Osteocyte (in vitro differentiated cells): Measurements from ENCODE around the gene GTPBP1. TPM values are rescaled to one million over a fixed set of nuclear protein-coding genes. Genes with fewer than 3 reads are reported as not detected.

Source experiments
- DNase-seq: peaks from one replicate; pipeline ENCODE4 v3.0.0; 2021; ENCODE audit warnings: mixed read lengths; ENCODE audit not compliant: unreplicated experiment; ENCODE audit errors: extremely low spot score
- H3K27ac Mint-ChIP-seq: one replicate; pipeline ENCODE4 v1.8.0; 2021; ENCODE audit warnings: mild to moderate bottlenecking, mixed read lengths; ENCODE audit not compliant: unreplicated experiment
- H3K27me3 Mint-ChIP-seq: one replicate; pipeline ENCODE4 v1.8.0; 2021; ENCODE audit warnings: mixed read lengths; ENCODE audit not compliant: unreplicated experiment
- H3K36me3 Mint-ChIP-seq: one replicate; pipeline ENCODE4 v1.8.0; 2021; ENCODE audit warnings: mixed read lengths; ENCODE audit not compliant: unreplicated experiment
- H3K4me1 Mint-ChIP-seq: one replicate; pipeline ENCODE4 v1.8.0; 2021; ENCODE audit warnings: mixed read lengths; ENCODE audit not compliant: unreplicated experiment
- H3K4me3 Mint-ChIP-seq: one replicate; pipeline ENCODE4 v1.8.0; 2021; ENCODE audit warnings: mild to moderate bottlenecking, moderate library complexity, mixed read lengths; ENCODE audit not compliant: unreplicated experiment
- H3K9me3 Mint-ChIP-seq: one replicate; pipeline ENCODE4 v1.8.0; 2021; ENCODE audit warnings: mixed read lengths; ENCODE audit not compliant: unreplicated experiment
- total RNA-seq: library from RNA; stranded (reverse); gene quantifications from 2 replicates; pipeline ENCODE4 v1.2.1, GENCODE V29; 2021
- TF ChIP-seq, protein P1 (sequence below): fragments of 200-600 bp; sonication (generic); IDR thresholded peaks from 2 replicates; pipeline ENCODE4 v1.5.0; 2021; ENCODE audit warnings: antibody characterized with exemption, mild to moderate bottlenecking, moderate library complexity

Gene GTPBP1
- total RNA-seq, 1 donor from 2014 or later = 68.8 TPM

DNA sequence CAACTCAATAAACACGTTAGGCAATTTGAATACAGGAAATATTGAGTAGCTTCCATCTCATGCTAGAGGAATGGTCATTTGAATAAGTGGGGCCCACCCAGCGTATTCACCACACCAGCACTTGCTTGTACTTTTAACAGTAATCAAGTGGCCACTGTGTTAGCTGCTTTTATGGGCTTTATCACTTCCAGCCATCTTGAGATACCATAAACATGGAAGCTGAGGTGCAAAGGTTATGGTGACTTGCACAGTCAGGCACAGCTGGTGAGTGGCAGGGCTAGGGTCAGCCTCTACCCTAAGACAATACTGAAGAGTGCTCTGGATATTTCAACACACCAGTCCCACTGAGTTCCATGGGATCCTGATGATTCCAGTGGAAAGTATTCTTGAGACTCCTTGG, 11.7 kb upstream of the GTPBP1 start:
- no peak overlapping the region for H3K27ac Mint-ChIP-seq
- H3K36me3 Mint-ChIP-seq = peaks cover 33% of the 10 kb centered on the region
- no peak for DNase-seq
- peaks cover 51% of the 10 kb centered on the region for H3K4me1 Mint-ChIP-seq
- TF ChIP-seq, protein P1, sequence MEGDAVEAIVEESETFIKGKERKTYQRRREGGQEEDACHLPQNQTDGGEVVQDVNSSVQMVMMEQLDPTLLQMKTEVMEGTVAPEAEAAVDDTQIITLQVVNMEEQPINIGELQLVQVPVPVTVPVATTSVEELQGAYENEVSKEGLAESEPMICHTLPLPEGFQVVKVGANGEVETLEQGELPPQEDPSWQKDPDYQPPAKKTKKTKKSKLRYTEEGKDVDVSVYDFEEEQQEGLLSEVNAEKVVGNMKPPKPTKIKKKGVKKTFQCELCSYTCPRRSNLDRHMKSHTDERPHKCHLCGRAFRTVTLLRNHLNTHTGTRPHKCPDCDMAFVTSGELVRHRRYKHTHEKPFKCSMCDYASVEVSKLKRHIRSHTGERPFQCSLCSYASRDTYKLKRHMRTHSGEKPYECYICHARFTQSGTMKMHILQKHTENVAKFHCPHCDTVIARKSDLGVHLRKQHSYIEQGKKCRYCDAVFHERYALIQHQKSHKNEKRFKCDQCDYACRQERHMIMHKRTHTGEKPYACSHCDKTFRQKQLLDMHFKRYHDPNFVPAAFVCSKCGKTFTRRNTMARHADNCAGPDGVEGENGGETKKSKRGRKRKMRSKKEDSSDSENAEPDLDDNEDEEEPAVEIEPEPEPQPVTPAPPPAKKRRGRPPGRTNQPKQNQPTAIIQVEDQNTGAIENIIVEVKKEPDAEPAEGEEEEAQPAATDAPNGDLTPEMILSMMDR = no peak
- H3K27me3 Mint-ChIP-seq = no peaks in the 10 kb centered on the region
- no peak overlapping the region for H3K4me3 Mint-ChIP-seq
- H3K9me3 Mint-ChIP-seq = no peaks in the 10 kb centered on the region

- H3K9me3 Mint-ChIP-seq = no peaks in the 10 kb centered on the region
- H3K36me3 Mint-ChIP-seq = peaks cover 25% of the 10 kb centered on the region
- no peak for DNase-seq
- no peak overlapping the region for H3K4me3 Mint-ChIP-seq
- peaks cover 59% of the 10 kb centered on the region for H3K4me1 Mint-ChIP-seq
- peak overlapping the region; percentile 57 for H3K27ac Mint-ChIP-seq
- no peaks in the 10 kb centered on the region for H3K27me3 Mint-ChIP-seq
- TF ChIP-seq, protein P1 = no peak
These were observed 10.8 kb upstream of the GTPBP1 start for GRCh38 chr22:38694940-38695339.

DNA sequence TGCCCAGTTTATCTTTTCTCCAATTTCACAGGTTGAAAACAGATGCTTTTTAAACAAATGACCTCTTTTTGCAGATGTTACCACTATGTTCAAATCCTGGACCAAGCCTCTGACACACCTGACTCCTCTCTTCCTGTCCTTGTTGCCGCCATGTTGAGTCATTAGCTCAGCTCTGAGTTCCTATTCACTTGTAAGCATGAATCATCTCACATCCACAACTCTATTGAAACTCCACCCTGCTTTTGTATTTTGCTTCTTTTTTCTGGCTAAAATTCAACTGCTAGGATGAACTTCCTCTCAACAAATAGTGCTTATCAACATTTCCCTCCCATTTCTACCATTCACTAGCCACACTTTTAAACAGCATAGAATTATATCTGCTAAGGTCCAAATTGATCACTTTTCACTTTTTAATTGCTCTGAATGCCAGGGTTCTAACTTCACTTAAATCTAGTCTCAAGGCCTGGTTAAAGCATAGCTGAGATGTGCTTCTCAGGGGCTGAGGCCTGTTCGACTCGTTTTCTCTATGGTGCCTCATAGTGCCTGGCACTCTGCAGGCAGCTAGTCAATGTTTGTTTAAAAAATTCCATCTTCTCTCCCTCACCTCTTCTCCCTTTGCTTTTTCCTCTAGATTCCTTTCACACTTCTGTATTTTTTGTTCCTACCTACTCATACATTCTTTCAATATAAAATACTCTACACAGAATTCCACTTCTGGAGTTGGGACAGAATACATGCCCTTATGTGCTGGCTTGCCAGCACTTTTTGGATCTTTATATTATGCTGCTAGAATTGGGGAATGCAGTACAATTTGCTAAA, 8.9 kb upstream of the GTPBP1 start:
- Mint-ChIP-seq H3K36me3 (peaks cover 18% of the 10 kb centered on the region), H3K27me3 (no peaks in the 10 kb centered on the region), H3K4me1 (peaks cover 57% of the 10 kb centered on the region), H3K4me3 (peak overlapping the region; percentile 91), H3K9me3 (no peaks in the 10 kb centered on the region), H3K27ac (peak overlapping the region; percentile 94)
- TF ChIP-seq, protein P1 = no peak
- DNase-seq = no peak

DNA sequence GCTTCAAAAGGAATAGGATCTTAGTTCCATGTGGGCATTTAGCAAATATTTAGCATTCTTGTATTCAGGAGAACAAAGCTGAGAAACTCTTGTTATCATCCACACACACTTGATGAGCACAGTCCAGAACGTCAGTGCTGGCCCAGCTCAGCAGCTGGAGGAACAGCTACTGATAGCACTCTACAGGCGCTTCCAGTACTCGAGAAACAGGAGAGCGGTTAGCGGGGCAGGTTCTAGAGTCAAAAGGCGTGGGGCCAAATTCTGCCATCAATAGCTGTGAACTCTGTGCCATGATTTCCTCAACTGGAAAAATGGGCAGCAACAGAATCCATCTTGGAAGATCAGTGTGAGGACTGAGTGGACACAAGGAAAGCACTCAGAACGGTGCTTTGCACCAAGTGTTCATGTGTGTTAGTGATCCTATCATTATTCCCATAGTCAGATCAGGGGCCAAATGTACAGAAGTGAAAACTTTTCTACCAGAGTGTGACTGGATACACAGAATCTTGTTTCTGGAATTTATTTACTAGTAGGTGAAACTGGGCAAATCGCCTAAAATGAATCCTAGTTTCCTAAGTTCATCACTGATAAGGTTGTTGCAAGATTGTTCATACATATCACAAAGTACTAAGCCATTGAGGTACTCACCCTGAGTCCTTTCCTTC, 8.2 kb upstream of the GTPBP1 start:
- no peaks in the 10 kb centered on the region for H3K27me3 Mint-ChIP-seq
- no peak for DNase-seq
- peaks cover 13% of the 10 kb centered on the region for H3K36me3 Mint-ChIP-seq
- peak overlapping the region; percentile 94 for H3K27ac Mint-ChIP-seq
- H3K9me3 Mint-ChIP-seq = no peaks in the 10 kb centered on the region
- TF ChIP-seq, protein P1 = no peak
- peak overlapping the region; percentile 91 for H3K4me3 Mint-ChIP-seq
- peaks cover 55% of the 10 kb centered on the region for H3K4me1 Mint-ChIP-seq

DNA sequence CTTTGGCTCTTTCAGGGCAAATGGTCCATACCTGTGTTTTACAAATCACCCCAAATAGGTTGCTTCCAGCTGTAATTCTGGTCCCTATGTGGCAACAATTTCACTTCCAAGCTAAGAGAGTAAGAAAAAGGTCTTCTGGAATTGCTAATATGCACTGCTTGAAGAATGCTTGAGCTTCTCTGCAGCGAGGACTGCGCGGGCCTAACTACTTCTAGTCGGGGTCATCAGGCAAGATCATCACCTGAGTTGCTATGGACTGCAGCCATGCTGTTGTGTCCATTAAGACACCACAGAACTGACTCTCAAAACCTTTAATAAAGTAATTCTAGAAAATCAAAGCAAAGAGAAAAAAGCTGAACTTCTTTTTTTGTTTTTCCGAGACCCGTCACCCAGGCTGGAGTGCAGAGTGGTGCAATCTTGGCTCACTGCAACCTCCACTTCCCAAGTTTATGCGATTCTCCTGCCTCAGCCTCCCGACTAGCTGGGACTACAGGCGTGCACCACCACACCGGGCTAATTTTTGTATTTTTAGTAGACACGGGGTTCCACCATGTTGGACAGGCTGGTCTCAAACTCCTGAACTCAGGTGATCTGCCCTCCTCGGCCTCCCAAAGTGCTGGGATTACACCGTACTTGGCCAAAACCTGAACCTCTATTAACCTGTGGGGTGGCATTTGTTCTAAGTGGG, 7.2 kb upstream of the GTPBP1 start:
- Mint-ChIP-seq H3K4me3 (peak overlapping the region; percentile 91), H3K4me1 (peaks cover 54% of the 10 kb centered on the region), H3K27me3 (no peaks in the 10 kb centered on the region), H3K9me3 (no peaks in the 10 kb centered on the region), H3K27ac (peak overlapping the region; percentile 94), H3K36me3 (peaks cover 7% of the 10 kb centered on the region)
- TF ChIP-seq, protein P1 = no peak
- DNase-seq = no peak
